ENCODE results near the gene BUB3.

Gene BUB3

GRCh38 chr10:123203393-123204126, 49.4 kb downstream of the BUB3 start:
- H3K27ac ChIP-seq (ENCODE audit: insufficient read depth, low read depth, low read length, poor library complexity, severe bottlenecking): no peak overlapping the region

GRCh38 chr10:123204127-123204461, 49.9 kb downstream of the BUB3 start:
- Histone ChIP-seq H3K27ac (ENCODE audit: insufficient read depth, low read depth, low read length, poor library complexity, severe bottlenecking) (no peak overlapping the region), H3K4me1 (ENCODE audit: control insufficient read depth, insufficient read depth, low read length) (no peaks in the 10 kb centered on the region), H3K4me3 (ENCODE audit: insufficient read depth, low read depth, low read length) (no peak overlapping the region), H3K9me3 (ENCODE audit: control insufficient read depth, low read length) (no peaks in the 10 kb centered on the region), H3K27me3 (ENCODE audit: control insufficient read depth, insufficient read depth, low read length, poor library complexity, severe bottlenecking) (no peaks in the 10 kb centered on the region), H3K36me3 (ENCODE audit: control insufficient read depth, insufficient read depth, low read length) (no peaks in the 10 kb centered on the region)
- 91% methylated on average over 1 of the region's 1 CpG for WGBS, 2 experiments

More at GRCh38 chr10:123203393-123204126, 49.4 kb downstream of the BUB3 start:
- Histone ChIP-seq H3K27me3 (ENCODE audit: control insufficient read depth, insufficient read depth, low read length, poor library complexity, severe bottlenecking) (no peaks in the 10 kb centered on the region), H3K4me1 (ENCODE audit: control insufficient read depth, insufficient read depth, low read length) (no peaks in the 10 kb centered on the region), H3K4me3 (ENCODE audit: insufficient read depth, low read depth, low read length) (no peak overlapping the region), H3K36me3 (ENCODE audit: control insufficient read depth, insufficient read depth, low read length) (no peaks in the 10 kb centered on the region), H3K9me3 (ENCODE audit: control insufficient read depth, low read length) (no peaks in the 10 kb centered on the region)
- 91 to 98% methylated on average over 6 of the region's 6 CpGs for WGBS, 2 experiments

- no peak overlapping the region for H3K27ac ChIP-seq (ENCODE audit: insufficient read depth, low read depth, low read length, poor library complexity, severe bottlenecking)
- no peaks in the 10 kb centered on the region for H3K27me3 ChIP-seq (ENCODE audit: control insufficient read depth, insufficient read depth, low read length, poor library complexity, severe bottlenecking)
- H3K4me1 ChIP-seq (ENCODE audit: control insufficient read depth, insufficient read depth, low read length): no peaks in the 10 kb centered on the region
- 89 to 93% methylated on average over 3 of the region's 3 CpGs for WGBS, 2 experiments
- no peak overlapping the region for H3K4me3 ChIP-seq (ENCODE audit: insufficient read depth, low read depth, low read length)
- no peaks in the 10 kb centered on the region for H3K9me3 ChIP-seq (ENCODE audit: control insufficient read depth, low read length)
- H3K36me3 ChIP-seq (ENCODE audit: control insufficient read depth, insufficient read depth, low read length): no peaks in the 10 kb centered on the region
Observed at GRCh38 chr10:123205041-123205440, 50.8 kb downstream of the BUB3 start.

GRCh38 chr10:123212063-123212462, 57.9 kb downstream of the BUB3 start:
- Histone ChIP-seq H3K4me1 (ENCODE audit: control insufficient read depth, insufficient read depth, low read length) (peaks cover 6% of the 10 kb centered on the region), H3K36me3 (ENCODE audit: control insufficient read depth, insufficient read depth, low read length) (no peaks in the 10 kb centered on the region), H3K27ac (ENCODE audit: insufficient read depth, low read depth, low read length, poor library complexity, severe bottlenecking) (no peak overlapping the region), H3K4me3 (ENCODE audit: insufficient read depth, low read depth, low read length) (no peak overlapping the region), H3K9me3 (ENCODE audit: control insufficient read depth, low read length) (no peaks in the 10 kb centered on the region), H3K27me3 (ENCODE audit: control insufficient read depth, insufficient read depth, low read length, poor library complexity, severe bottlenecking) (no peaks in the 10 kb centered on the region)
- WGBS, 2 experiments: 97 to 100% methylated on average over 1 of the region's 1 CpG

GRCh38 chr10:123212640-123213039, 58.4 kb downstream of the BUB3 start:
- Histone ChIP-seq H3K27ac (ENCODE audit: insufficient read depth, low read depth, low read length, poor library complexity, severe bottlenecking) (no peak overlapping the region), H3K9me3 (ENCODE audit: control insufficient read depth, low read length) (no peaks in the 10 kb centered on the region), H3K4me1 (ENCODE audit: control insufficient read depth, insufficient read depth, low read length) (peaks cover 6% of the 10 kb centered on the region), H3K36me3 (ENCODE audit: control insufficient read depth, insufficient read depth, low read length) (no peaks in the 10 kb centered on the region), H3K4me3 (ENCODE audit: insufficient read depth, low read depth, low read length) (no peak overlapping the region), H3K27me3 (ENCODE audit: control insufficient read depth, insufficient read depth, low read length, poor library complexity, severe bottlenecking) (no peaks in the 10 kb centered on the region)
- 95% methylated on average over 6 of the region's 6 CpGs for WGBS, 2 experiments

GRCh38 chr10:123213192-123213591, 59.0 kb downstream of the BUB3 start:
- Histone ChIP-seq H3K4me1 (ENCODE audit: control insufficient read depth, insufficient read depth, low read length) (peaks cover 6% of the 10 kb centered on the region), H3K9me3 (ENCODE audit: control insufficient read depth, low read length) (no peaks in the 10 kb centered on the region), H3K27me3 (ENCODE audit: control insufficient read depth, insufficient read depth, low read length, poor library complexity, severe bottlenecking) (no peaks in the 10 kb centered on the region), H3K27ac (ENCODE audit: insufficient read depth, low read depth, low read length, poor library complexity, severe bottlenecking) (no peak overlapping the region), H3K4me3 (ENCODE audit: insufficient read depth, low read depth, low read length) (no peak overlapping the region), H3K36me3 (ENCODE audit: control insufficient read depth, insufficient read depth, low read length) (no peaks in the 10 kb centered on the region)
- WGBS, 2 experiments: 54 to 60% methylated on average over 4 to 5 of the region's 5 CpGs
